ENCODE measurements around the gene ST6GALNAC4.

Gene ST6GALNAC4

GRCh38 chr9:127934248-127934647 is 17.4 kb upstream of the ST6GALNAC4 start (continued):
- no peak for TF ChIP-seq PRDM4 (tag by site-specific recombination; IDR thresholded peaks at IDR 0.05)
- no peak for TF ChIP-seq ZNF843 (tag by site-specific recombination; IDR thresholded peaks at IDR 0.05)
- no peak for TF ChIP-seq ZNF416 (tag by site-specific recombination; IDR thresholded peaks at IDR 0.05)
- TF ChIP-seq ZNF624 (tag by site-specific recombination; IDR thresholded peaks at IDR 0.05), result no peak
- no peak for TF ChIP-seq ZNF701 (tag by site-specific recombination; IDR thresholded peaks at IDR 0.05)
- TF ChIP-seq ZNF169 (tag by site-specific recombination; IDR thresholded peaks at IDR 0.05), result no peak

- Histone ChIP-seq H3K36me3 (ENCODE audit: control insufficient read depth in 2 of 2, insufficient read depth in 1 of 2, low read length in 2 of 2) (peaks cover 0 to 21% of the 10 kb centered on the region in 2 experiments; a peak in 1 of 3 replicates), H3K9me3 (ENCODE audit: control insufficient read depth, insufficient read depth, low read depth, low read length) (no peaks in the 10 kb centered on the region), H3K4me1 (ENCODE audit: control insufficient read depth, insufficient read depth, low read length) (0 out of 2 replicates have a peak, but pooled peaks cover 7% of the 10 kb centered on the region), H3K4me3 (ENCODE audit: low read depth, low read length) (peak overlapping the region; percentile 55), H3K27ac (ENCODE audit: extremely low read depth, low read depth, low read length) (peak overlapping the region; percentile 50)
- POLR2A ChIA-PET, result interaction anchor here (0.6 to 0.8 kb wide), 3 partner anchors 12 to 104 kb away, joined by 3 to 4 read pairs (median 3); no protein-coding TSS in a partner anchor
- CTCF ChIA-PET, result interaction anchor here (0.9 to 4.6 kb wide), 4 partner anchors 12 to 187 kb away, joined by 3 to 20 read pairs (median 10); no protein-coding TSS in a partner anchor
- no peak for TF ChIP-seq ZNF148 (tag by site-specific recombination; IDR thresholded peaks at IDR 0.05; ENCODE audit: borderline replicate concordance)
- no peak for TF ChIP-seq ZNF223 (tag by site-specific recombination; IDR thresholded peaks at IDR 0.05)
- TF ChIP-seq ZBTB26 (tag by site-specific recombination; optimal IDR thresholded peaks at IDR 0.05), result no peak
- no peak for TF ChIP-seq PBX3 (CRISPR knock-in tag; IDR thresholded peaks at IDR 0.05)
- TF ChIP-seq ZNF433 (tag by site-specific recombination; IDR thresholded peaks at IDR 0.05; ENCODE audit: low read depth), result no peak
- TF ChIP-seq ZBTB48 (tag by site-specific recombination; IDR thresholded peaks at IDR 0.05), result peak; percentile 61; the same call in 1 of the 2 replicates
- TF ChIP-seq ZNF366 (tag by site-specific recombination; conservative IDR thresholded peaks at IDR 0.05), result peak; percentile 84
- peak; percentile 100 for TF ChIP-seq GLIS1 (tag by site-specific recombination; IDR thresholded peaks at IDR 0.05)
- peak; percentile 58; the same call in 1 of the 2 replicates for TF ChIP-seq ZNF10 (tag by site-specific recombination; IDR thresholded peaks at IDR 0.05)
- TF ChIP-seq PRDM4 (tag by site-specific recombination; IDR thresholded peaks at IDR 0.05), result peak; percentile 79
- peak; percentile 92 for TF ChIP-seq ZEB2 (tag by site-specific recombination; IDR thresholded peaks at IDR 0.05)
- peak; percentile 92 for TF ChIP-seq ATF2 (tag by site-specific recombination; IDR thresholded peaks at IDR 0.05; ENCODE audit: low read depth)
- TF ChIP-seq REST (tag by site-specific recombination; IDR thresholded peaks at IDR 0.05), result no peak
- peak; percentile 81 for TF ChIP-seq ZBTB21 (tag by site-specific recombination; IDR thresholded peaks at IDR 0.05)
Observed at GRCh38 chr9:127931092-127931881, 14.4 kb upstream of the ST6GALNAC4 start.
